KOPT-K1 (cell line): ENCODE data around the gene CELA3B.
"Not testable (repeated sequence)": the region's sequence is repeated elsewhere in the genome, so short reads cannot be mapped to it uniquely, and the experiment has no call there.

Experiments used
- H3K27ac ChIP-seq: fragments of 200-600 bp; sonication (generic); 2 replicates; pipeline ENCODE4 v1.5.1; 2016; ENCODE audit warnings: antibody characterized with exemption, mild to moderate bottlenecking, low read depth, low read length; ENCODE audit not compliant: poor library complexity, severe bottlenecking
- H3K36me3 ChIP-seq: fragments of 200-600 bp; sonication (generic); 2 replicates; pipeline ENCODE4 v1.5.1; 2017; ENCODE audit warnings: antibody characterized with exemption, mild to moderate bottlenecking, low read length, moderate library complexity; ENCODE audit not compliant: insufficient read depth
- H3K9me3 ChIP-seq: fragments of 200-600 bp; sonication (generic); 2 replicates; pipeline ENCODE4 v1.5.1; 2017; ENCODE audit warnings: antibody characterized with exemption, low read length, mild to moderate bottlenecking; ENCODE audit not compliant: insufficient read depth, poor library complexity, severe bottlenecking

Gene CELA3B

GRCh38 chr1:22031214-22031962 is 54.6 kb downstream of the CELA3B start:
- Histone ChIP-seq H3K36me3 (no peaks in the 10 kb centered on the region), H3K27ac (no peak overlapping the region), H3K9me3 (no peaks in the 10 kb centered on the region)

GRCh38 chr1:22034834-22035233 is 58.0 kb downstream of the CELA3B start:
- H3K9me3 ChIP-seq, H3K36me3 ChIP-seq, H3K27ac ChIP-seq: not testable (repeated sequence)

GRCh38 chr1:22037520-22037919 is 60.7 kb downstream of the CELA3B start:
- H3K27ac ChIP-seq = no peak overlapping the region
- H3K36me3 ChIP-seq = no peaks in the 10 kb centered on the region

GRCh38 chr1:22038036-22038435 is 61.2 kb downstream of the CELA3B start:
- no peaks in the 10 kb centered on the region for H3K36me3 ChIP-seq
- H3K27ac ChIP-seq = no peak overlapping the region
- no peaks in the 10 kb centered on the region for H3K9me3 ChIP-seq

More at GRCh38 chr1:22037520-22037919, 60.7 kb downstream of the CELA3B start:
- H3K9me3 ChIP-seq = no peaks in the 10 kb centered on the region
